ENCODE measurements around the gene FREM1. TPM values are rescaled to one million over a fixed set of nuclear protein-coding genes. Genes with fewer than 3 reads are reported as not detected.

Gene FREM1
- total and polyA plus RNA-seq, 4 donors: 6.9 to 18.9 (median 14.6) TPM

GRCh38 chr9:14829204-14829603 lies 81.0 kb downstream of the FREM1 start:
- Histone ChIP-seq H3K9me3 (ENCODE audit: control insufficient read depth, low read length) (no peaks in the 10 kb centered on the region), H3K27ac (ENCODE audit: low read depth in 1 of 2, low read length in 2 of 2) (no peak overlapping the region), H3K4me3 (ENCODE audit: low read length in 2 of 2) (no peak overlapping the region), H3K27me3 (ENCODE audit: control insufficient read depth in 1 of 2, insufficient read depth in 2 of 2, low read length in 1 of 2) (no peaks in the 10 kb centered on the region), H3K36me3 (ENCODE audit: control insufficient read depth in 1 of 2, insufficient read depth in 2 of 2, low read length in 1 of 2) (peaks cover 2 to 6% of the 10 kb centered on the region in 2 donors), H3K4me1 (ENCODE audit: control insufficient read depth in 1 of 2, insufficient read depth in 2 of 2, low read length in 2 of 2) (no peaks in the 10 kb centered on the region)
- ATAC-seq (ENCODE audit: low FRiP score): no peak
- no peak for DNase-seq
- intact Hi-C loops (cut with DNase I): no loop called here

- peaks cover 4 to 6% of the 10 kb centered on the region in 2 donors for H3K36me3 ChIP-seq (ENCODE audit: control insufficient read depth in 1 of 2, insufficient read depth in 2 of 2, low read length in 1 of 2)
- no peaks in the 10 kb centered on the region for H3K27me3 ChIP-seq (ENCODE audit: control insufficient read depth in 1 of 2, insufficient read depth in 2 of 2, low read length in 1 of 2)
- 92 to 94% methylated on average over 3 of the region's 3 CpGs for WGBS, 2 donors
- no peaks in the 10 kb centered on the region for H3K4me1 ChIP-seq (ENCODE audit: control insufficient read depth in 1 of 2, insufficient read depth in 2 of 2, low read length in 2 of 2)
- intact Hi-C loops (cut with DNase I): no loop called here
- DNase-seq (no peak), ATAC-seq (ENCODE audit: low FRiP score) (no peak)
- H3K9me3 ChIP-seq (ENCODE audit: control insufficient read depth, low read length): no peaks in the 10 kb centered on the region
- H3K27ac ChIP-seq (ENCODE audit: low read depth in 1 of 2, low read length in 2 of 2): no peak overlapping the region
- H3K4me3 ChIP-seq (ENCODE audit: low read length in 2 of 2): no peak overlapping the region
Measured at GRCh38 chr9:14827805-14828204, 82.4 kb downstream of the FREM1 start.

- no peak for ATAC-seq (ENCODE audit: low FRiP score)
- Histone ChIP-seq H3K36me3 (ENCODE audit: control insufficient read depth in 1 of 2, insufficient read depth in 2 of 2, low read length in 1 of 2) (peaks cover 2 to 9% of the 10 kb centered on the region in 2 donors), H3K4me3 (ENCODE audit: low read length in 2 of 2) (no peak overlapping the region), H3K4me1 (ENCODE audit: control insufficient read depth in 1 of 2, insufficient read depth in 2 of 2, low read length in 2 of 2) (no peaks in the 10 kb centered on the region), H3K27ac (ENCODE audit: low read depth in 1 of 2, low read length in 2 of 2) (no peak overlapping the region), H3K9me3 (ENCODE audit: control insufficient read depth, low read length) (no peaks in the 10 kb centered on the region), H3K27me3 (ENCODE audit: control insufficient read depth in 1 of 2, insufficient read depth in 2 of 2, low read length in 1 of 2) (no peaks in the 10 kb centered on the region)
- WGBS, 2 donors: 90 to 93% methylated on average over 1 of the region's 1 CpG
- intact Hi-C loops (cut with DNase I): no loop called here
- DNase-seq: no peak
Measured at GRCh38 chr9:14824481-14824880, 85.7 kb downstream of the FREM1 start.

GRCh38 chr9:14823800-14824199 lies 86.4 kb downstream of the FREM1 start:
- Histone ChIP-seq H3K36me3 (ENCODE audit: control insufficient read depth in 1 of 2, insufficient read depth in 2 of 2, low read length in 1 of 2) (peaks cover 0 to 9% of the 10 kb centered on the region in 2 donors), H3K9me3 (ENCODE audit: control insufficient read depth, low read length) (no peaks in the 10 kb centered on the region), H3K4me3 (ENCODE audit: low read length in 2 of 2) (no peak overlapping the region), H3K27ac (ENCODE audit: low read depth in 1 of 2, low read length in 2 of 2) (no peak overlapping the region), H3K27me3 (ENCODE audit: control insufficient read depth in 1 of 2, insufficient read depth in 2 of 2, low read length in 1 of 2) (no peaks in the 10 kb centered on the region), H3K4me1 (ENCODE audit: control insufficient read depth in 1 of 2, insufficient read depth in 2 of 2, low read length in 2 of 2) (no peaks in the 10 kb centered on the region)
- ATAC-seq (ENCODE audit: low FRiP score) (no peak), DNase-seq (no peak)
- WGBS, 2 donors: 83 to 91% methylated on average over 2 of the region's 2 CpGs
- intact Hi-C loops (cut with DNase I): no loop called here

- DNase-seq: no peak
- intact Hi-C loops (cut with DNase I): no loop called here
- H3K27me3 ChIP-seq (ENCODE audit: control insufficient read depth in 1 of 2, insufficient read depth in 2 of 2, low read length in 1 of 2): no peaks in the 10 kb centered on the region
- 44 to 58% methylated on average over 1 of the region's 1 CpG for whole genome bisulfite sequencing, 2 donors
- H3K36me3 ChIP-seq (ENCODE audit: control insufficient read depth in 1 of 2, insufficient read depth in 2 of 2, low read length in 1 of 2): peaks cover 0 to 10% of the 10 kb centered on the region in 2 donors
- H3K9me3 ChIP-seq (ENCODE audit: control insufficient read depth, low read length): no peaks in the 10 kb centered on the region
- ATAC-seq (ENCODE audit: low FRiP score): no peak
- no peaks in the 10 kb centered on the region for H3K4me1 ChIP-seq (ENCODE audit: control insufficient read depth in 1 of 2, insufficient read depth in 2 of 2, low read length in 2 of 2)
- no peak overlapping the region for H3K27ac ChIP-seq (ENCODE audit: low read depth in 1 of 2, low read length in 2 of 2)
- no peak overlapping the region for H3K4me3 ChIP-seq (ENCODE audit: low read length in 2 of 2)
Measured at GRCh38 chr9:14822666-14823065, 87.6 kb downstream of the FREM1 start.

- 82 to 83% methylated on average over 4 of the region's 4 CpGs for WGBS, 2 donors
- ATAC-seq (ENCODE audit: low FRiP score) (no peak), DNase-seq (no peak)
- Histone ChIP-seq H3K27ac (ENCODE audit: low read depth in 1 of 2, low read length in 2 of 2) (no peak overlapping the region), H3K27me3 (ENCODE audit: control insufficient read depth in 1 of 2, insufficient read depth in 2 of 2, low read length in 1 of 2) (no peaks in the 10 kb centered on the region), H3K36me3 (ENCODE audit: control insufficient read depth in 1 of 2, insufficient read depth in 2 of 2, low read length in 1 of 2) (peaks cover 0 to 9% of the 10 kb centered on the region in 2 donors), H3K4me1 (ENCODE audit: control insufficient read depth in 1 of 2, insufficient read depth in 2 of 2, low read length in 2 of 2) (no peaks in the 10 kb centered on the region), H3K4me3 (ENCODE audit: low read length in 2 of 2) (no peak overlapping the region), H3K9me3 (ENCODE audit: control insufficient read depth, low read length) (no peaks in the 10 kb centered on the region)
- intact Hi-C loops (cut with DNase I): no loop called here
Measured at GRCh38 chr9:14819183-14819582, 91.0 kb downstream of the FREM1 start.

- Histone ChIP-seq H3K4me3 (ENCODE audit: low read length in 2 of 2) (no peak overlapping the region), H3K36me3 (ENCODE audit: control insufficient read depth in 1 of 2, insufficient read depth in 2 of 2, low read length in 1 of 2) (peaks cover 0 to 1% of the 10 kb centered on the region in 2 donors), H3K27ac (ENCODE audit: low read depth in 1 of 2, low read length in 2 of 2) (no peak overlapping the region), H3K9me3 (ENCODE audit: control insufficient read depth, low read length) (no peaks in the 10 kb centered on the region), H3K4me1 (ENCODE audit: control insufficient read depth in 1 of 2, insufficient read depth in 2 of 2, low read length in 2 of 2) (no peaks in the 10 kb centered on the region), H3K27me3 (ENCODE audit: control insufficient read depth in 1 of 2, insufficient read depth in 2 of 2, low read length in 1 of 2) (no peaks in the 10 kb centered on the region)
- DNase-seq: no peak
- intact Hi-C loops (cut with DNase I): no loop called here
- no peak for ATAC-seq (ENCODE audit: low FRiP score)
Measured at GRCh38 chr9:14814249-14814628, 96.0 kb downstream of the FREM1 start.

- Histone ChIP-seq H3K36me3 (ENCODE audit: control insufficient read depth in 1 of 2, insufficient read depth in 2 of 2, low read length in 1 of 2) (peaks cover 0 to 1% of the 10 kb centered on the region in 2 donors), H3K4me1 (ENCODE audit: control insufficient read depth in 1 of 2, insufficient read depth in 2 of 2, low read length in 2 of 2) (no peaks in the 10 kb centered on the region), H3K27ac (ENCODE audit: low read depth in 1 of 2, low read length in 2 of 2) (no peak overlapping the region), H3K27me3 (ENCODE audit: control insufficient read depth in 1 of 2, insufficient read depth in 2 of 2, low read length in 1 of 2) (no peaks in the 10 kb centered on the region), H3K4me3 (ENCODE audit: low read length in 2 of 2) (peak overlapping the region in 1 of 2 donors; percentile 20), H3K9me3 (ENCODE audit: control insufficient read depth, low read length) (no peaks in the 10 kb centered on the region)
- no peak for ATAC-seq (ENCODE audit: low FRiP score)
- intact Hi-C loops (cut with DNase I): no loop called here
- DNase-seq: no peak
- 34 to 40% methylated on average over 12 of the region's 12 CpGs for WGBS, 2 donors
Measured at GRCh38 chr9:14813336-14814248, 96.6 kb downstream of the FREM1 start.

- no peaks in the 10 kb centered on the region for H3K4me1 ChIP-seq (ENCODE audit: control insufficient read depth in 1 of 2, insufficient read depth in 2 of 2, low read length in 2 of 2)
- H3K27me3 ChIP-seq (ENCODE audit: control insufficient read depth in 1 of 2, insufficient read depth in 2 of 2, low read length in 1 of 2): no peaks in the 10 kb centered on the region
- H3K4me3 ChIP-seq (ENCODE audit: low read length in 2 of 2): no peak overlapping the region
- no peaks in the 10 kb centered on the region for H3K9me3 ChIP-seq (ENCODE audit: control insufficient read depth, low read length)
- intact Hi-C loops (cut with DNase I): no loop called here
- ATAC-seq (ENCODE audit: low FRiP score) (no peak), DNase-seq (no peak)
- H3K36me3 ChIP-seq (ENCODE audit: control insufficient read depth in 1 of 2, insufficient read depth in 2 of 2, low read length in 1 of 2): peaks cover 0 to under 1% of the 10 kb centered on the region in 2 donors
- no peak overlapping the region for H3K27ac ChIP-seq (ENCODE audit: low read depth in 1 of 2, low read length in 2 of 2)
- 91 to 92% methylated on average over 6 of the region's 6 CpGs for WGBS, 2 donors
Measured at GRCh38 chr9:14812806-14813205, 97.4 kb downstream of the FREM1 start.
